Measurements from ENCODE around the gene NINL.
A peak's percentile ranks its signal among the peaks of the same experiment; 100 is the strongest.
"Not testable (repeated sequence)": the region's sequence is repeated elsewhere in the genome, so short reads cannot be mapped to it uniquely, and the experiment has no call there.

NINL gene

DNA sequence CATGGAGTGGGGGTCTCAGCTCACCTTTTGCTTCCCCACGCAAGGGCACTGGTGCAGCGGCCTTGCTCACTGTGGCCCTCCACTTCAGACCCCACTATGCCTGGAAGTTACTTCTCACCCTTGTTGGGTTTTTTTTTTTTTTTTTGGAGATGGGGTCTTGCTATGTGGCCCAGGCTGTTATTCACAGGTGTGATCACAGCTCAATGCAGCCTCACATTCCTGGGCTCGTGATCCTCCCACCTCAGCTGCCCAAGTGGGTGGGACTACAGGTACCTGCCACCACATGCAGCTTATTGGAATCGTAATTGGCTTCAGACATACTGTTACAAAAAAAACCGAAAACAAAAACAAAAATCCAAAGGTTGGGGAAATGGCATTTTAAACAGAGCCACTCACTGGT, 32.4 kb downstream of the NINL start:
- DNase-seq (ENCODE audit: low read depth) = no peak

DNA sequence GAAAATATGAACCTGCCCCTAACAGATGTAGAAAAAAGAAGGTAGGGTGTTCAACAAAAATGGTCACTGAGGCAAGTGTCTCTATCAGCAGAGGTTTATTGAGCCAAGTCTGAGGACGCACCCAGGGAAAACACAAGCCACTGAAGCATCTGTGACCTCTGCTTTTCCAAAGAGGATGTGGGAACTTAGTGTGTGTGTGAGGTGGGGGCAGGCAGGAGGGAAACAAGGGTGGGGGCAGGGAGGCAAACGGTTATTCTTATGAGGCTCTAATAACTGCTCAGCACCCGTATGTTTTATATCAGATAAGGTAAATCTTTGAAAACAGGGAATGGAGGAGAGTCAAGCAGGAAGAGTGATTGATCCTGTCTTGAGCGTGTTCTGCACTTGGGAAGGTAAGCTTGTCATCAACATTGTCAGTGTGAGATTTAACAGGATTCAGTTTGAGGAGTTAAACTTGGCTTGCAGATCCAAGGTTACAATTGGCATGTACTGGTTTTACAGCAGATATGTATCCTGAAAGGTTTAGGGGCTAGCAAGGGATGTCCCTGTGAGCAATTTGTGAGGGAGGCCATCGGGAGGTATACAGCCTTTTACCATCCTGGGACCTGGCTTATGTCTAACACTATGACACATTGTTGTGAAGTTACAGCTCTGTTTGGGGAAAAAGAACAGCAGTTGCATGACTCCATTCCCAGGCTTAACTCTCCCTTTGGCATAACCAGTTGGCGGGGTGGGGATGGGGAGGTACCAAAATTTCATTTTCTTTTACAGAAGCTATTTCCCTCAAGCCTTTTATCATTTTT, 33.7 kb downstream of the NINL start:
- no peak for DNase-seq (ENCODE audit: low read depth)

DNA sequence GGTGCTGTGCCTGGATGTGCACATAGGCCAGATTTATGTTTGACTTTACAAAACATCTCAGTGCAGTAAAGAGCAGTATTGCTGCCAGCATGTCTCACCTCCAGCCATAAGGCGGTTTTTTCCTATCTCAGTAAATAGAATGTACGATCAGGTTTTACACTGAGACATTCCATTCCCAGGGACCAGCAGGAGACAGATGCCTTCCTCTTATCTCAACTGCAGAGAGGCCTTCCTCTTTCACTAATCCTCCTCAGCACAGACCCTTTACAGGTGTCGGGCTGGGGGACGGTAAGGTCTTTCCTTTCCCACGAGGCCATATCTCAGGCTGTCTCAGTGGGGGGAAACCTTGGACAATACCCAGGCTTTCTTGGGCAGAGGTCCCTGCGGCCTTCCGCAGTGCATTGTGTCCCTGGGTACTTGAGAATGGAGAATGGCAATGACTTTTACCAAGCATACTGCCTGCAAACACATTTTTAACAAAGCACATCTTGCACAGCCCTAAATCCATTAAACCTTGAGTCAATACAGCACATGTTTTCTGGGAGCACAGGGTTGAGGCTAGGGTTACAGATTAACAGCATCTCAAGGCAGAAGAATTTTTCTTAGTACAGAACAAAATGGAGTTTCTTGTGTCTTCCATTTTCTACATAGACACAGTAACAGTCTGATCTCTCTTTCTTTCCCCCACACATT, 34.5 kb downstream of the NINL start:
- not testable (repeated sequence) for DNase-seq (ENCODE audit: low read depth)

DNA sequence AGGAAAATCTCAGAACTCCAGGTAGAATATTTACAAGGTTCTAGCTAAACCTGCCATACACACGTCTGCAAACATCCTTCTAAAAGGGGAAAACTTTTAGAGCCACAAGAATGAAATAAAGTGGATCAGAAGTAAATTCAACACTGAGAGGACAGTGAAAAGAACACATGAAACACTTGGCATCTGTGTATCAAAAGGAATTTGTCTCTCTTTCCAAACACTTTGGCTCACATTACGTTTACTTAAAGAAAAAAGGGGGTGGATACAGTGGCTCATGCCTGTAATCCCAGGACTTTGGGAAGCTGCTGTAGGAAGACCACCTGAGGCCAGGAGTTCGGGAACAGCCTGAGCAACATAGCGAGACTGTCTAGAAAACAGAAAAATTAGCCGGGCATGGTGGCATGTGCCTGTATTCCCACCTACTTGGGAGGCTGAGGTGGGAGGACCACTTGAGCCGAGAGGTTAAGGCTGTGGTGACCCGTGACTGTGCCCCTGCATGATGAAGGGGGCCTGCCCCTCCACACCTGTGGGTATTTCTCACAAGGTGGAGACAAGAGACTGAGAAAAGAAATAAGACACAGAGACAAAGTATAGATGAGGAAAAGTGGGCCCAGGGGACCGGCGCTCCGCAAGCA, 35.4 kb downstream of the NINL start:
- DNase-seq (ENCODE audit: low read depth) = no peak

DNA sequence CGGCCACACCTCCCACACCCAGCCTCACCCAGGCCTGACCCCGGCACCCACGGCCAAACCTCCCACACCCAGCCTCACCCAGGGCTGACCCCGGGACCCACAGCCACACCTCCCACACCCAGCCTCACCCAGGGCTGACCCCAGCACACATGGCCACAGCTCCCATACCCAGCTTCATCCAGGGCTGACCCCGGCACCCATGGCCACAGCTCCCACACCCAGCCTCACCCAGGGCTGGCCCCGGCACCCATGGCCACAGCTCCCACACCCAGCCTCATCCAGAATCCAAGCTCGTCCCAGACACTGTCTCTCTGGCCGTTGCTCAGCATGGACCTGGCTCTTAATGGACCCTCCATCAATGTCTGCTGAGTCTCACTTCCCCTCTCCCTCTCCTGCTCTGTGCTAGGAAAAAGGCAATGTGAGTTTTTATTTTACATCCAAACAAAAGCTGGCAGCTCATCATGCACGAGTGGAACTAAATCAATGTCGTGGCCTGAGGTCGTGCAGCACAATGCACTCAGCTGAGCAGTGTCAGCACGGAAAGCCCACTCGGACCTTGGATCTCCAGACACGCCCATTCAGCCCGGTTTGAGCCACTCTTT, 36.1 kb downstream of the NINL start:
- no peak for DNase-seq (ENCODE audit: low read depth)

DNA sequence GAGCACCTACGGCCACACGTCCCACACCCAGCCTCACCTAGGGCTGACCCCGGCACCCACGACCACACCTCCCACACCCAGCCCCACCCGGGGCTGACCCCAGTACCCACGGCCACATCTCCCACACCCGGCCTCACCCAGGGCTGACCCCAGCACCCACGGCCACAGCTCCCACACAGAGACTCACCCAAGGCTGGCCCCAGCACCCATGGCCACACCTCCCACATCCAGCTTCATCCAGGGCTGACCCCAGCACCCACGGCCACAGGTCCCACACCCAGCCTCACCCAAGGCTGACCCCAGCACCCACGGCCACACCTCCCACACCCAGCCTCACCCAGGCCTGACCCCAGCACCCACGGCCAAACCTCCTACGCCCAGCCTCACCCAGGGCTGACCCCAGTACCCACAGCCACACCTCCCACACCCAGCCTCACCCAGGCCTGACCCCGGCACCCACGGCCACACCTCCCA, 36.7 kb downstream of the NINL start:
- no peak for DNase-seq (ENCODE audit: low read depth)

DNA sequence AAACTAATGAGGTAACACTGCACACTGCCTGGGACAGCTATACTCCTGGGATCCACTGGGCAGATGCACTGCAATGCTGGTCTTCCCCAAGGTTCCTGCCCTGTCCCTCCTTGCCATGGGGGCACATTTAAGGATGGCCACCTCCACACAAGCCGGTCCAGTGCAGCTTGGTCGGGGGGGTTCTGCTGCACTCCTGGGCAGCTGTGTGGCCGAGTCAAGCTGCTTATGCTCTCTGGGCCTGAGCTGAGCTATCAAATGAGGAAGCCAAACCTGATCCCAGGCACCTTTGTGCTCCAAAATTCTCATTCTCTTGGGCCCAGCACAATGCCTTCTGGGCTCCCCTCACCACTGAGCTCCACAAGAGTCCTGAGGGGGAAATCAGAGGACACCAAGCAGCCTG, 37.3 kb downstream of the NINL start:
- no peak for DNase-seq (ENCODE audit: low read depth)

DNA sequence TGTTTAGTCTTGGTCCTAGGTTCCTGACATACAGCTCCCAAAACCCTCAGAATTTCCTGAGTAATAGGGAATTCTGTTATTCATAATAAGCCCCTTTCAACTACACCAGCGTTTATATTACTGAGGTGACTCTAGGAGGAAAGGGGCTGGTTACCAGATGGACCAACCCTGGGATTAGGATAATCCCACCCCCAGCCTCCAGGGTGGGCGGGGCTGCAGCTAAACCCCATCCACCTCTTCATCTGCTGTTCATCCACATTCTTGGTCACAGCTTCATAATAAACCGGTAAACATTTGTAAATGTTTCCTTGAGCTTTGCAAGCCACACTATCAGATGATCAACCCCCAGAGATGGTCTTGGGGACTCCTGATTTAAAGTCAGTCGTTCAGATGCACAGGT, 38.3 kb downstream of the NINL start:
- DNase-seq (ENCODE audit: low read depth) = no peak

DNA sequence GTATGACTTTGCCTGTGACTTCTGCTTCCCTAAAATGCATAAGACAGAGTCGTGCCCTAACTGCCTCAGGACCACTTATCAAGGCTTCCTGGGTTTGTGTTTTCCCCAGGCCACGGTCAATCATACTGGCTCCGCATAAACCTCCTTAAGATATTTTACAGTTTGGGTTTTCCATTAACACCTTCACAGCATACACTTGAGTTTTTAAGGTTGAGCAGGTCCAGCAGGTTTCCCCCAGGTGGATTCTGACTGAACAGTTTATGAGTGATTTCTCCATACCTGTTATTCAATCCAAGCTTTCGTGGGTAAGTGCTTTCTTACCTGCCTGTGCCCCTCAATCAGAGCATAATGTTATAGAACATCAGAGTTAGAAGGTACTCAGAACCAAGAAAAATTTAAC, 39.3 kb downstream of the NINL start:
- DNase-seq (ENCODE audit: low read depth) = no peak

DNA sequence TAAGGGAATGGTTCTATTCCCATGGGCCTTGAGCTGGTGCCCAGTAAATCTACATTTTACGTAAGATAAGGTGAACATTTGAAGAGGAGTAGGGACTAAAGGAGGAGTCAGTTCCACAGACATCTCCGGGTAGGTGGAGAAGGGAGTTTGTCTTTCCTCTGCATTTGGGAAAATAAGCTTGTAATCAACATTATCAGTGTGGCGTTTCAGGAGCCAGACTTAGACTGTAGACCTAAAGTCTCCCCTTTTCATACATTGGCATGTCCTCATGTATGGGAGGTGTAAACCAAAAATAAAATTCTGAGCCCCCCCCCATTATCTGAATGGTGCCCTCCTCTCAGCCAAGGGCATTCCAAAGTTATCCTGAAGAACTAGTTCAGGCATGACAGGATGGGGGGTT, 40.2 kb downstream of the NINL start:
- DNase-seq (ENCODE audit: low read depth) = no peak

DNA sequence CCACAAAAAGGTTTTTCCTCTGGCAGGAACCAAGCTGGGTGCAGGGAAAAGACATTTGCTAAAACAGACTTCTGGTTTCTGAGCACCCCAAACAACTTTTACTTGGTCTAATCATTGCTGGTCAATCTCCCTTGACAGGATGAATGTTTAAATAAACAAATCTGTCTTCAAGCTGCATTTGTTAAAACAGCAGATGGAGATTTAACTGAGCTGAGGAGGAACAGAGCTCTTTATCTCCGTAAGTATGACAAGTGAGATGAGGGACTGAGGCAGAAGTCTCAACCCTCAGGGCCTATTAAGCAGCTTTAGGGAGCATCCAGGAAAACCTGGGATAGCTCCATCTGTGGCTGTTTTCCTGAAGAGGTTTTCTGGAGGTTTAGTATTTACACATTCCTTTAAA, 40.6 kb downstream of the NINL start:
- no peak for DNase-seq (ENCODE audit: low read depth)

DNA sequence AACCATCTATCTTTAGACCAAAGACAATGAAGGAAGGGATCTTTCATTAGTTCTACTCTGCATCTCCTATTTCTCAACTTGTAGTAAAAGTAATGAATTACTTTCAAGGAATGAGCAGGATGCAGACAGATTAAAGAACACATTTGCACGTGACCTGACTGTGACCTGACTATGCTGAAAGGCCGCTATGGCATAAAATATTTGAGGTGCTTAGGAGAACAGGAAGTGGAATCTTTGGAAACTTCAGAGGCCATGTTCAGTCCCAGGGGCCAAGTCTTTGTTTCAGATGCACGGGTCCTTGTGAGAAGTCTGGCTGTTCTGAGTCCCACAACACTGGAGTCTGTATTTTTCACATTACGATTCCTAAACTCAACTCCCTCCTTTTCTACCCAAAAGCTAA, 41.0 kb downstream of the NINL start:
- no peak for DNase-seq (ENCODE audit: low read depth)

DNA sequence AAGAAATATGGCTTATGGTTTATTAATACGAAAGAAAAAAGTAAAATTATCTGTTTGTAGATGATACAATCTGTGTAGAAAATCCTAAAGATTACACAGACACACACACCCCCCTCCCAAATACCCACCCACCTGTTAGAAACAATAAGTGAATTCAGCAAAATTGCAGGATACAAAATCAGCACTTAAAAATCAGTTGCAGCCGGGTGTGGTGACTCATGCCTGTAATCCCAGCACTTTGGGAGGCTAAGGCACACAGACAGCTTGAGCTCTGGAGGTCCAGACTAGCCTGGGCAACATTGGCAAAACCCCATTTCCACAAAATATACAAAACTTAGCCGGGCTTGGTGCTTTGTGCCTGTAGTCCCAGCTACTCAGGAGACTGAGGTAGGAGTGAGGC, 42.3 kb downstream of the NINL start:
- peak; percentile 48 for DNase-seq (ENCODE audit: low read depth)

DNA sequence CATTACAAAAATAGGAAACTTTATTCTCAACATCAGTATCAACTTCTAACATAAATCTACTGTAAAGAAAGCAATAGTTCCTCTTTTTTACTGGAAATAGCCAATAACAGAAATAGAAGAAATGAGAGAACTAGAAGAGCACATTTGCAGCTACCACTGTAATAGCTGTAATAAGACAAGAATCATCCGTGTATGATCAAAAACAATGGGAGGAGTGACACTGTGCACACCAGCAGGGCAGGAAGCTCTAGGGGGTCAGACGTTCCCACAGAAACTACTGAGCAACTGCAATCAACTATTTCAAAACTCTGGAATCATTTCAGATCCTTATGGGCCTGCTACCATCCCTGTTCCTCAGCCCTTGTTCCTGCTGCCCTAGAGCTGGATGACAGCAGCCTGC, 43.7 kb downstream of the NINL start:
- no peak for DNase-seq (ENCODE audit: low read depth)

DNA sequence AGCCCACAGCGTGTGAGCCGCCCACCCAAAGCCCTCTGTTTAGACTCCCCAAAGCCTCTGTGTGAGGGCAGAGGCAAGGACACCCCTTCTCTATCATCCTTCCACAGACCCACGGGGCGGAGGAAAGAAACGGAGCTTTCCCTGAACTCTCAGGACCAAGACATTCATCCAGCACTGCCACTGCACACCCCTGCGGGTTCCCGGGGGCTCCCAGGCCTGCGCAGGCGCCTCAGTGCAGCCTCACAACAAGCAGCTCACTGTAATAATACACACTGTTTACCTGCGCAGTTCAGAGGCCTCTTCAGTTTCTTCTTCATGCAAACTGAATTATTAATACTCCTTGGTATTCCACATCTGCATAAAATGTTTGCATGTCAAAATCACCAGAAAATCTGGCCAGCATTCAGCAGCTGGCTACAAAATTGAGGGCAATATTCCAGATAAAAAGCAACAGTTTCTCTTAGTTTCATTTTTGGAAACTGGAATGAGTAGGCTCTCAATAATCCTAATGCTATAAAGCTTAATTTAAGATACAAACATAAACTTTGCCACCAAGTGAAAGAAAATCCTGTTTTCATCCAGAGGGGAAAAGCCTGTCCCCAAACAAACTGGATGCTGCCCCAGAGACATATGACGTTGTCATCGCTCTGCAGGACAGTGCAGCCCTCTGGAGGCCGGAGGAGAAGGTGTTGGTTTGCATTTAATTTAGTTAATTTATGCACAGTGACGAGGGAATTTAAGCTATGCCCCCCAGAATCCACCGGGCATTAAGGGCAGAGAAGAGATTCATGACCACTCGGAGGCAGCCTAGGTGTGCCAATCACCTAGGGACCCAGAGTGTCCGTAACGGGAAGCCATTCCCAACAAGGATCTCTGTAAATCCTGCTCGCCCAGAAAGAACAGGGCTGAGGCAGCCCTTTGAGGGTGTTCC, 45.3 kb downstream of the NINL start:
- peak; percentile 29 for DNase-seq (ENCODE audit: low read depth)

DNA sequence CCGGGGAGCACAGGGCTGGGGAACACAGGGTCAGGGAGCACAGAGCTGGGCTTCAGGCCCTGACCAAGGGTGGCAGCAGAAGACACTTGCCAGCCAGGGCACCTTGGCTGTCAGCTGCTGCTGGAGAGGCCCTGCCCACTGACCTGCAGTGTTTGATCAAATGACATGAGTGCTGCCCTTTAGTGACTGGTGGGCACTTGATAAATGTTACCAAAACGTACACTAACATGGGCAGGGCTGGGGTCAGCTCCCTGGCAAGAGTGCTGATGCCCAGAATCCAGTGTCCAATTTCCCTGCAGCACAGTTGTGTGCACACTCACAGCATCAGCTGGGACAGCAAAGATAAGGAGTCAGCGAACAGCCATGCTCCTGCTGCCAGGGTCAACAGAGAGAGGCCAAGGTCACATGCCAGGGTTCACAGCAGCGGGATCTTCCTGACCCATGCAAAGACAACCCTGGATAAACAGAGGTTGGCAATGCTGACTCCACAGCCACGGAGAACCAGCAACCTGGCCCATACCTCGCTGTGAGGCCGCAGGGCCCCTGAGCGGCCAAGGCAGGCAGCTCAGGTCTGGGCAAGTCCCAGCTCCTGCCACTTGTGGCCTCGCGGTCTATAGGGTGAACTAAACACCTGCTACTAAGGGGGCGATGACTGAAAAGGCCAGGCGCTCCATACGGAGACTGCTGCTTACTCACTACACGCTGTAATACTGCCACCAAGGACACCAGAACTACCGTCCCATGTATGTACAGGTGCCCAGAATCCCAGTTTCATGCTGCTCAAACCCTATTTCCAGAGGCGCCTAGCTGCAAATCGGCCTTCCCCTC, 46.3 kb downstream of the NINL start:
- no peak for DNase-seq (ENCODE audit: low read depth)

DNA sequence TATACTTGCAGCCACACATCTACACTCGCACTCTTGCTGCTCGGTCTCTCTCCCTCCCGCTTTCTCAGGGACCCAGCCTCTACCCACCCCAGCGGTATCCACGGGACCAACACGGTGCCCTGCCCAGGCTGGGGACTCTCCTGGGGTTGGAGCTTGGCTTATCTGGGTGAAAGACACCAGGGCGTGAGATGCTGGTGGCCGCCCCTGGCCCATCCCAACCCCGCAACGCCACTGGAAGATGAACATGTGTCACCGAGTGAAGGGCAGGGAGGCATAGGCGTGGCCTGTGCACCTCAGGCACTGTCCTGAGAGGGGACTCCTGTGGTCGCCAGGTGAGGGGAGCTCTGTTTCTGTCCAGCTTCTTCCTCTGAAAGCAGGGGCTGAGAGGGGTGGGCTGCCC, 47.4 kb downstream of the NINL start:
- no peak for DNase-seq (ENCODE audit: low read depth)

DNA sequence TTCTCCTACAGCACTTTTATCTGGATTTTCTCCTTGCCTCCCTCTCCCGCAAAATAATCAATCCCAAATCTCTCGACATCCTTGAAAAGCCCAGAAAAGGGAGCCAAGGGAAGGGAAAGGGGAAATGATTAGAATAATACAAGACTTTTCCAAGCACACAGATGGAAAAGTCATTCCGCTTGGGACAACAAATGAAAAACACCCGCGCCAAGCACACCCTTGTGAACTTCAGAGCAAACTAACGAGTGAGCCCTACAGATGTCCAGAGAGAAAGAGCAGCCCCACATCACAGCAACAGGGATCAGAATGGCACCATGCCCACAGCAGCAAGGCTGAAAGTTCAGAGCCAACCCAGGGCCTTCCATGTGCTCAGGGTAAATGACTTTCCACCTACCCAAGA, 49.6 kb downstream of the NINL start:
- DNase-seq (ENCODE audit: low read depth) = no peak

DNA sequence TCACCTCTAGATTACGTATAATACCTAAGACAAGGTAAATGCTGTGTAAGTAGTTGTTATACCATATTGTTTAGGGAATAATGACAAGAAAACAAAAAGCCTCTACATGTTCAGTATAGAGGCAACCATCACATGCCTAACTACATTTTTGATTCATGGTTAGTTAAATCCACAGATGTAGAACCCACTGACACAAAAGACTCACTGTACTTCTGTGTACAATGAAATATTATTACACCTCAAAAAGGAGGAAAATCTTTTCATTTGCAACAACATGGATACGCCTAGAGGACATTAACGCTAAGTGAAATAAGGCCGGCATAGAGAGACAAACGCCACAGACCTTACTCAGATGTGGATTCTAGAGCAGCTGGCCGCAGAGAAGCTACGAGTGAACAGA, 50.5 kb downstream of the NINL start:
- DNase-seq (ENCODE audit: low read depth) = no peak

DNA sequence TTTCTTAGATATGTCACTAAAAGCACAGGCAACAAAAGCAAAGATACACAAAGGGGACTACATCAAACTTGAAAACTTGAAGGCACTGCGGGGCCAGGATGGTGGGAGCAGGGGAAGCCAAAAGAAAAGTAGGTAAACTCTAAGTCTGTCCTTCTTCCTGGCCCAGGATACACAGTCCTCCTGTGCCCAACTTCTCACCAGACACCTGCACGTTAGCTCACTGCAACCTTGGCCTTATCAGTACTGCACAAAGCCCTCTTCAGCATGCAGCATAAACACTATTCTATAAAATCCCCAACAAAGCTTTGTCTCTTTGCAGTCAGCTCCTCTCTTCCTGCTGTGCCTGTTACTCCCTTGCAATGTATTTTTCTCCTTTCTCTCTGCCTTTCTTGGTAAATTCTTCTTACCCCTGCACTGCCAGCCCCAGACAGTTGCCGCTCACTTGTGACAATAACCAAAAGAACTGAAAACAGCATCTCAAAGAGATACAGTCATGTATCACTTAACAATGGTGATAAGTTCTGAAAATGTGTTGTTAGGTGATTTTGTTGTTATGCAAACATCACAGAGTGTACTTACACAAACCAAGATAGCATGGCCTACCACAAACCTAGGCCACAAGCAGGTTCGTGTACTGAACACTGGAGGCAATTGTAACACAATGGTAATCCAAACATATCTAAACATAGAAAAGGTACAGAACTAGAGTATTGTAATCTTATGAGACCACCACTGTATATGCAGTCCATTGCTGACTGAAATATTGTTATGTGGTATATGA, 51.2 kb downstream of the NINL start:
- DNase-seq (ENCODE audit: low read depth) = no peak
